Activated naive CD8-positive, alpha-beta T cell treated with anti-CD3 and anti-CD28 coated beads, Interleukin-2, amount 50 U/mL, for 16 hours (primary cell): ENCODE data around the gene BTD.

Experiments
- DNase-seq: peaks from one replicate; pipeline ENCODE4 v3.0.0-alpha.2; 2020; ENCODE audit warnings: low read depth, low spot score

BTD gene, protein sequence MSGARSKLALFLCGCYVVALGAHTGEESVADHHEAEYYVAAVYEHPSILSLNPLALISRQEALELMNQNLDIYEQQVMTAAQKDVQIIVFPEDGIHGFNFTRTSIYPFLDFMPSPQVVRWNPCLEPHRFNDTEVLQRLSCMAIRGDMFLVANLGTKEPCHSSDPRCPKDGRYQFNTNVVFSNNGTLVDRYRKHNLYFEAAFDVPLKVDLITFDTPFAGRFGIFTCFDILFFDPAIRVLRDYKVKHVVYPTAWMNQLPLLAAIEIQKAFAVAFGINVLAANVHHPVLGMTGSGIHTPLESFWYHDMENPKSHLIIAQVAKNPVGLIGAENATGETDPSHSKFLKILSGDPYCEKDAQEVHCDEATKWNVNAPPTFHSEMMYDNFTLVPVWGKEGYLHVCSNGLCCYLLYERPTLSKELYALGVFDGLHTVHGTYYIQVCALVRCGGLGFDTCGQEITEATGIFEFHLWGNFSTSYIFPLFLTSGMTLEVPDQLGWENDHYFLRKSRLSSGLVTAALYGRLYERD

DNA sequence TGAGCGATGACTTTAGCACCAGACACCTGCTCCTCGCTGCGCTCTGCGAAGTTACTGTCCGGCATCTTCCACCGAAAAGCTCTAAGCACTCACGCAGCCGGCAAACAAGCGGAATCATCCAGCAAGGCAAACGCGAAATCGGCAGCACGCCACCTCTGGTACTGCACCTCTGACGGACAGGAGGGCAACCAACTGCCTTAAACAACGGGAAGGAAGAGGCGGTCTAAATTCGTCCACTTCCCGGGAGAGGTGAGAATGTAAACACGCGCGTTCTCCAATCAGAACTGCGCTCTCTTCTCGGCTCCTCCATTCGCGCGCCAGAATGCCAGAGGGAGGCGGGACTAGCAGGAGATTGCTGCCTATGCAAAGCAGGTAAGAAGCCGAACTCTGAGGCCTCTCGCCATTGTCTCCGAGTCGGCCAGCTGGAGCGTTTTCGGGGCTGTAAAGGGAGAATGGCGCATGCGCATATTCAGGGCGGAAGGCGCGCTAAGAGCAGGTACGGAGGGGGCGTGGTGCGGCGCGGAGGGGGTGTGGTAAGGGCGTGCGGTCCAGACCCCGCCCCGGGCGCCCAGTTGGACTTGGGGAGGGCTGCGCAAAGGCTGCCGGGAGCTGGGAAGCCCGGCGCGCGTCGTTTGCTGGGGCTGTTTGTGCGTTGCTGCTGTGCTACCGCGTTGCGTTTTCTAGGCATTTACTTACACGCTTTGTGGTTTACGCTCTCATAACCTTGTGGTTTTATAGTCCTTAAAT, at the start of gene BTD, which contains the start of gene HACL1:
TSS of gene BTD (plus strand) at position 347 of the 747 bp plus-strand sequence. CDS start 33,695 bp downstream, outside the sequence.
TSS of gene HACL1 (minus strand) at position 171 of the 747 bp plus-strand sequence. CDS start at position 65, 106 bp downstream.
- DNase-seq: peak; percentile 98

DNA sequence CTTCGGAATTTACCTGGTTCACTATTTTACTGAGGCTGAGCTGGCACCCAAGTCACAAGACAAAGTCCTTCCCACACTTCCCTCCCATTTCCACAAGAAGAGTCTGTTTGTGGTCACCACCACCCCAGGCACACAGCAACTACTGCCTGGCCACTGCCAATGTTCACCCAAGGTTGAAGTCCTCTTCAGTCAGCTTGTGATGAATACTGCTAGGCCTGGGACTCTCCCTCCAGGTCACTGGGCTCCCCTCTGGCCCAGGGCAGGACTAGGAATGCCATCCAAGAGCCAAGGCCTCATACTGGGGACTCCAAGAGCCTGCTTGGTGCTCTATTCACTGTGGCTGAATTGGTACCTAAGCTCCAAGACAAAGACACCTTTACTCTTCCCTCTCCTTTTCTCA, 49.6 kb upstream of the BTD start:
- no peak for DNase-seq

DNA sequence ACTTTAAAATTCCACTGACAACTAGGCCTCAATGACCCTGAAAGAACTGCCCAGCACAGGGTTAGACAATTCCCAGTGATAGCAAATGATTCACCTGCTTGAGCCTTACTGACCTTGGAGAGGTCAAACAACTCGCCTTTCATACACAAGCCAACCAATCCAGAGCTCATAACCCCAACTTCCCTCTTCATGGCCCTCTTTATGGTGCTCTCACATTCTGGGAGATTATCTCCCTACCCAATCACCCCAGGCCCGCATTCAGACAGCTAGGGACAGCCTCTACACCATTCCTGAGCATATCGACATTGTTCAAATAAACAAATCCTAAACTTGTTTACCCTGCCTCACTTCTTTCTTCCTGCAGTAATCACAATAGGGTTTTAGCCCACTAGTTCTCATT, 47.8 kb upstream of the BTD start:
- no peak for DNase-seq

DNA sequence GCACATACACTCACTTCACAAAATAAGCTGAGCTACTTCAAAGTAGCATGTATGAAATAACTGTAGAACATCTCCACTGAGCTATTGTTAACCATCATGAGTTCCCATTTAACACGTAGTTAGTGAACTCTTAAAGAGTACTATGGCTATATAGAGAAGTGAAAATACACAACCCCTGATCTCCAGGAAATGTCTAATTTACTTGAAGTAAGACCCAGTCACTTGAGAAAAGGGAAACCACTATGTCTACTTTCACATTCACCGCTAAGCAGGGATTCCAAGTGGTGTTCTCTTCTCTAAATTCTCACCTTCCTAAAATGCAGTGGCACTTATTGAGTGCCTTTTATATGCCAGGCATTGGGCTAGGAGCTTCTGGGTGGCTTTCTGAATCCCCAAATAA, 45.0 kb upstream of the BTD start:
- DNase-seq: no peak

DNA sequence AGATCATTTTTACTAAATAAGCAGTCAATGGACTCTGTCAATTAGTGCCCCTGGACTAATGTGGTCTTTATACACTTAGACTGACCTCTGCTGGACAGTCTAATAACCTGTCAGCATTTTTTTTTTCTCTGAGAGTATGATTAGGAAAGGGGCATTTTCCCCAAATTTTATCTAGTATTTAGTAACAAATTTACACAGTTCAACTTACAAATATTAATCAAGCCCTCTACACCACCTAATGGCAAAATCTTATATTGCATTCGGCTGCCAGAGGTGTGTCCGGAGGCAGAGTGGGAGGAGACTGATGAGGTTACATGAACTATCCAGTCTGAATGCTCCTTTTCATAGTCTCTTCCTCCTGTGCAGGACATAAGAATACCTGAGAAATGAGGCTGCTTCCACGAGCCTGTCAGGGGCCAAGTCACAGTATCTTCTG, 44.0 kb upstream of the BTD start:
- DNase-seq: peak; percentile 17

DNA sequence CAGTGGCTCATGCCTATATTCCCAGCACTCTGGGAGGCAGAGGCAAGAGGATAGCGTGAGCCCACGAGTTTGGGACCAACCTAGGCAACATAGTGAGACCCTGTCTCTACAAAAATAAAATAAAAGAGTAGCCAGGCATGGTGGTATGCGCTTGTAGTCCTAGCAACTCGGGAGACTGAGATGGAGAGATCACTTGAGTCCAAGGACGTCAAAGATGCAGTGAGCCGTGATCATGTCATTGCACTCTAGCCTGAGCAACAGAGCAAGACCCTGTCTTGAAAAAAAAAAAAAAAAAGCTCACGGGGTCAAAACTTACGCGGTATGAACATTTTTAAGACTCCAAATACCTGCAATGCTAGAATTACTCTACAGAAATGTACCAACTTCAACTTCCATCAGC, 43.0 kb upstream of the BTD start:
- DNase-seq: no peak

DNA sequence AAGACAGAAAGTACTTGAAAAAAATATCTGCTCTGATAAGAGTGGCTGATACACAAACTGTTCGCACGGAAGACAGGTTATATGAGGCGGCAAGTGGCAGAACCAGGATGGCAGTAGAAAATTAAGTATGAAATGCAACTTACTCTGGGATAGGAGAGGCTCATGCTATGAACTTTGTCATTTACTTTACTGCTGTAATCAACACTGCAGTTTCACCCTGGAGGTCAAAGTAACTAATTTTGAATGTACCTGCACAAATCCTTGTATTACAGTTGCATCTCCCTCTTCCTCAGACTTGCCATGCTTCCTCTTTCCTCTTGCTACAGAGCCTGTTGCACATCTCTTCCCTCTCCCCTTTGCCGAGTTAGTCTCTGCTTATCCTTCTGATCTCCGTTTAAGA, 39.0 kb upstream of the BTD start:
- no peak for DNase-seq

DNA sequence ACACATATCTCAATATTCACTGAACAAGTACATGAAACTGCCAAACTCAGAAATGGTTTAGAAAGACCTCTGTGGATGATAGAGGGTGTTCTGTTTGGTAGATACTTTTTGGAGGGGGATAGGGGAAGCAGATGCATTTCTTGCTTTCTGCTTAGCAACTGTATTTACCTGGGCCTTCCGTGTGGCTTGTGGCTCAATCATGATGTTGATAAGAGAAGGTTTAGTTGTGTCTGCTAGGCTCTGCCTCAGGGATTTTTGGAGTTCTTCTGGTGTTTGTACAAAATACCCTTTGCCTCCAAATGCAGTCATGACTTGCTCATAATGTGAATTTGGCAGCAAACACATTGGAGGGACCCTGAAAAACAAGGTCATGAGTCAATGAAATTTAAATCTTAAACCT, 38.4 kb upstream of the BTD start:
- no peak for DNase-seq

DNA sequence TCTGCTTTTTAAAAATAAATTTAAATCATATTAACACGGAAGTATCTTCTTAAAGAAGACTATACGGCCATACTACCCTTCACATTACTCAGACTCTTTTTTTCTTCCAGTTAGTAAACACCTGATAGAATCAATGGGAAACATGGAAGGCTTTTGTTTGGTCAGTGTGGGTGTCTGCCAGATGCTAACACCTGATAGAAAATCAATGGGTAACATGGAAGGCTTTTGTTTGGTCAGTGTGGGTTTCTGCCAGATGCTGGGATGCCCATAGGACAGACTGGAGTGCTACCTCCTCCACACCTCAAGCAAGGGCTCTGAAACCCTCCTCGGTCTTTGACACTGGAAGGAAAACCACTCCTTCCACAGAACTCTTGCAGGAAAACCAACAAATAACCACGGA, 29.4 kb upstream of the BTD start:
- DNase-seq: no peak

DNA sequence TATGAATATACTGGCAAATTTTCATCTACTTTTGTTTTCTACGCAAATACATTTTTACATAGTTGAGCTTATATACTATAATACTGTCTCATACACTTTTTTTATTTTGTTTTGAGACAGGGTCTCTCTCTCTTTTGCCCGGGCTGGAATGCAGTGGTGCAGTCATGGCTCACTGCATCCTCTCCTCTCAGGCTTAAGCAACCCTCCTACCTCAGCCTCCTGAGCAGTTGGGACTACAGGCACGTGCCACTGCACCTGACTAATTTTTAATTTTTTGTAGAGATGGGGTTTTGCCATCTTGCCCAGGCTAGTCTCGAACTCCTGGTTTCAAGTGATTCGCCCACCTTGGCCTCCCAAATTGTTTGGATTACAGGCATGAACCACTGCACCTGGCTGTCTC, 26.1 kb upstream of the BTD start:
- no peak for DNase-seq

DNA sequence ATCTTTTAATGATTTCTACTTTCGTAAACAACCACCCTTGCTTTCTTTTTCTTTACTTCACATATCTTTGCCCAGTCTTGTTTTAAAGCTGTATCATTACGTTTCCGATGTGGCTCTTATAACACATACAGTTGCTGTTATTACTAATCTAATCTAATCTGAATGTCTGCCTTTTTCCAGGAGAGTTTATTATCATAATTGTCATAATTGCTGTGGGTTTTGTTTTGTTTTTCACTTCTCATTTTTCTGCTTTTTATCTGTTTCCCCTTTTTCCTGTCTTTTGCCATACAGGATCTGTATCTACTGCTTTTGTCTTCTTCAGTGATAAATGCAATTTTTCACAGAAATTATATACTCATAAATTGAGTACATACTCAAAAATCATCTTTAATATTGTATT, 25.1 kb upstream of the BTD start:
- no peak for DNase-seq

DNA sequence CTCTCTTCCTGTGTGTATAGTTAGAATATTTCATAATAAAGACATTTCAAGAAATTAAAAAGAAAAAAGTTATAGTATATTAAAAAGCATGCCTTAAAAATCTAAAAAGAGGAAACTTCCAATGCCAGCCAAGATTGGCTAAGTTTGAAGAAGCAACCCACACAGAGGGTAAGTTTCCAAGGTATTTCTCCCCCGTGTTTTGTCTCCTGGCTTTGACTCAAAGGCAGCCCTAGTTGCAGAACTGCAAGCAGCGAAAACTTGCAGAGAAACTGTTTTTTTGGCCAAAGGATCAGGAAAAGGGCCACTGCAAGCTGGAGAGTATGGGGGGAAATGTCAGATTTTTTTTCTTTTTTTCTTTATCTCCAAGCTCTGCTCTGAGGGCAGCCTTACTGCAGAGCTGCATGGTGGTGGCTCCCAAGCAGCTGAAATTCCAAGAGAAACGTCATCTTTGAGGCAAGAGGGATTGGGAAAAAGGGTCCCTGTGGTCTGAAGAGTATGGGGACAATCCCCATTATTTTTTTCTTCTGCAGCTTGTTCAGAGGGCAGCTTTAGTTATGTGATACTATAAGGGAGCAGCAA, 23.2 kb upstream of the BTD start:
- DNase-seq: no peak

DNA sequence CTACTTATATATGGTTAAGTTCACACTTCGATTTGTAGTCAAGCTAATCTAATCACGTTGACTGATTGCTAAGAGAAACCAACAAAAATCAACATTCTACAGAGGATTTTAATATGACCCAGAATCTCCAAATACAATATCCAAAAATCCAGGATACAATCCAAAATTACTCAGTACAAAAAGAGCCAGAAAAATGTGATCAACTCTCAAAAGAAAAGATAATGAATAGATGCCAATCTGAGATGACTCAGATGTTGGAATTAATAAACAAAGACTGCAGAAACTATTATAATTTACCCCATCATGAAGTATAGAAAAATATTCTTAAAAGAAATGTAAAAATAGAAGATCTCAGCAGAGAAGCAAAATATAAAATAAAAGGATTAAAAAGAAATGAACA, 22.5 kb upstream of the BTD start:
- DNase-seq: no peak

DNA sequence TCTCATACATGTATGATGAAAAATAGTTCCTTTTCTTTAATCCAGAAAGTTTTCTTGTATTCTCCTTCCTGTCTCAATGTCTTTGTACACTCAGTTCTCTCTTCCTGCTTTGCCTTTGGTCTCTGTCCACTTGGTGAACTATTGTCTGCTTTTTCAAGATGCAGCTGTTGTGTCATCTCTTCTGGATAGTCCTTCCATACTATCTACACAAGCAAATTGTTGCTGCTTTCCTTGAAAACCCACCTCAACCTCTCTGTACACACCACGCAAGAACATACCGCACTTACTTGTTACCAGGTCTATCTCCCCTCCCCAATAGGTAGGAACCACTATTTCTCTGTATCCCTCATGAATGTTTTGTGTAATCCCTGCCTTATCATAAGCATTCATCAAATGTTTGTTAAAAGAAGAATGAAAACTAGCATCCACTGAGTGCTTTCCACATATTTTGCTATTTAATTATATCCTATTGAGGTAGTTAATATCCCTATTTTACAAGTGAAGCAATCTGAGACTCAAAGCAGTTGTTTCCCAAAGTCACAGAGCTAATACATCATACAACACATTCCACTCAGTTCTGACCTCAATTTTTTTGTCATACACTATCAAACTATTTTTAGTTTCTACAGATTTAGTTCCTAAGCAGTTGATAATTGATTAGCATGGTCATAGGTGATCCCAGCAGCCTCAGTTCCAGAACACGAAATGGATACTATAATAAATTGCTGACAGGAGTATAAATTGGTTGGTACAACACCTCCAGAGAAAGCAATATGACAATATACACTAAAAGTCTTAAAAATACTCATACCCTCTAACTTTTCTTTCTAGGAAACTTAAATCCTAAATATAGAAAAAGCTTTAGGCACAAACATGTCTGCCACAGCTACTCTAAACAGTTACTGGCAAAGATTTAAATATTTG, 19.8 kb upstream of the BTD start:
- DNase-seq: no peak

DNA sequence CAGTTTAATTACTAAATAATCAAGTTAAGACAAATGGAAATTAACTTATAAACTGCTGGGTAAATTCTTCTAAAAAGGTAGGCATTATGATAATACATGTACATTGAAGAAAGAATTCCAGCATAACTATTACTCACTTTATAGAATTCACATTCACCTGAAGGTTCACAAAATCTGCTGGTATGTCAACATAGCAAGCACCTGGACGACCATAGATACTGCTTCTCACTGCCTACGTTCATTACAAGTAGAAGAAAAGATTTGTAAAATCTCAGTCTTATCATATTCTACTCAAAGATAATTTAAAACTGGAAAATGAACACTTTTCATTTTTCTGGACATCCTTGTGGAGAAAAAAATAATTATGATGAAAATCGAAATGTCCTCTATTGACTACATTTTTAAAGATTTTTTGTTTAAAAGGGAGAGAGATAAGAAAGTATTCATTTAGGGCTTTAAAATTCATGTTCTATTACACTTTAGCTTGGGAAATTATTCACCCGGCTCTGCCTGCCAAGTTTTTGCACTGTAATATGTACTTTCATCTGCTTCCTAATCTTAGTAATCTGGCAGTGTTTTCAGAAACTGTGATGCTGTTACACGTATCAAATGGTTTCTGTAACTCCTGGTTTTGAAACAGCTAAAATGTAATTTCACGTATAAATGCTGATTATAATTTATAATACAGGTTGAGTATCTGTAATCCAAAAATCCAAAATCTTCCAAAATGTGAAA, 16.3 kb upstream of the BTD start:
- DNase-seq: no peak

DNA sequence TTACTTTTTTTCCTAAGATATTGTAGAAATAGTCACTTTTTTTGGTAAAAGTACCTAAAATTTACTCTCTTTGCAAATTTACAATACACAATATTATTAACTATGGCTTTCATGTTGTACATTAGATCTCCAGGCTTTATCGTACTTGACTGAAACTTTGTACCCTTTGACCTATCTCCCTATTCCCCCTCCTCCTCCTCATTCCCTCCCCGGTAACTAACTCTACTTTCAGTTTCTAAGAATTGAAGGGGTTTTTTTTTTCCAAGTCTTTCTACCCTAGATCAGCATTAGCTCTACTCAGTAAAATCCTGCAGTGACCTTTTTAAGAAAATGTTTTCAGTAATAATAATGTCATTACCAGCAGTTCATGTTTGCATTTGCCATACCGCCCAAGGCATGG, 10.3 kb upstream of the BTD start:
- no peak for DNase-seq

DNA sequence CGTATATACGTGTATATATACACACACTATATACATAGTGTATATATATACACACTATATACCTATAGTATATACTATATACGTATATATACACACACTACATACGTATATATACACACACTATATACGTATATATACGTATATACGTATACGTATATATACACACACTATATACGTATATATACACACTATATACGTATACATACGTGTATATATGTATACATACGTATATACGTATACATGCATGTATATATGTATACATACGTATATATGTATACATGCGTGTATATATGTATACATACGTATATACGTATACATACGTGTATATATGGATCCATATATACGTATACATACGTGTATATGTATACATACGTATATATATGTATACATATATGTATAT, 9.6 kb upstream of the BTD start:
- no peak for DNase-seq

DNA sequence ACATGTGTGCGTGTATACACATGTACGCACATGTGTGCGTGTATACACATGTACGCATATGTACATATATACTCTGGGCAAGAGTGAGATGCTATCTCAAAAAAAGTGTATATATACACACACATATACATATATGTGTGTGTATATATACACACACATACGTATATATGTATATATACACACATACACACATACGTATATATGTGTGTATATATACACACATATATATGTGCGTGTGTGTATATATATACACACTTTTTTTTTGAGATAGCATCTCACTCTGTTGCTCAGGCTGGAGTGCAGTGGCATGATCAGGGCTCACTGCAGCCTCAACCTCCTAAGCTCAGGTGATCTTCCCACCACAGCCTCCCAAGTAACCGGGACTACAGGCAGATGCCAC, 8.6 kb upstream of the BTD start:
- DNase-seq: no peak

DNA sequence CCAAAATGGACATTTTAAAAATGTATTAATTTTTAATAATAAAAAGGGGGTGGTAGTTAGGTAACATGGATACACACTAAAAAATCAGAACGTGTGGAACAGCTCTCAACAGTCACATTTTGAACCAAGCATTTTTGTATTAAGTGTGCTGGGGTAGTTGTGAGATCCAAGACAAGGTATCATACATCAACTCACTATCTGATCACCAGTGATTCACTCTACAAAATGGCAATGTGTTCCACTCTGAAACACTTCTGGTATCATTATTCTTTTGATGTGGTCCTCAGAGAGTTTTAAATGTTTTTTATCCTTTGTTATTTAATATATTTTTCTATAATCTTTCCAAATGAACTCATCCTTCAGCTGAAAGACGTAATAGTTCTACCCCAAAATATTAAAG, 5.6 kb upstream of the BTD start:
- no peak for DNase-seq

DNA sequence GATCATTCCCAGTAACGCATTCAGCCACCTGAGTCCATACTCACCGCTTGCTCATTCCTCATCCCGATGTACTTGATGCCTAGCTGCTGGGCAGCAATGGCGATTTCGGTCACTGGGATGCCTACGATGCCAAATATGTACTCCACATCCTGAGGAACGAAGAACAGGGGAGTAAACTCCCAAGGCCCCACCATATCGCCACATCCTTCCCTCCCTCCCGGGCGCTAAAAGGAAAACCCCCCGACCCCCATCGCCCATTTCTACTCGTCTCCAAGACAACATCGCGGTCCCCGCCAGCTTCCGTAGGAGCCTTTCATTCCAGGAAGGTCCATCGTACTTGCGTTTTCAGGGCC, 523 bp upstream of the BTD start:
- no peak for DNase-seq

DNA sequence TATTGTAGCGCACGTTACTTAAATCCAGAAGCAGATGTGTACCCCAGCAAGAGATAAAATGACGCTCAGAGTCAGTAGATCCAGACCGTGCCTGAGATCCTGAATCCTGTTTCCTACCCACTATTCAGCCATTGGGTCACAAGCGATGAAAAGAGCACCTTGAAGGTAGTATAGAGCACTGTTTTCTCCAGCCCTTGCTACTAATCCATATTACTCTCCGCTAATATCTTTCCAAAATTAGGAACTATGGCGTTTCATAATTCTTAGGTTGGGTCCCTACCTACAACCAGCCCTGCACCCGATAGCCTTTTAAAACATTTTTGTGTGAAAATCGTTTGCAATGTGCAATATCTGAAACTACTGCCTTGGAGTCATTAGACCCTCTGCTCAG, 596 bp downstream of the BTD start:
- DNase-seq: no peak
